Lower leg skin (tissue), 4 donors: ENCODE data around the gene CD81. TPM values are rescaled to one million over a fixed set of nuclear protein-coding genes. Genes with fewer than 3 reads are reported as not detected.

Source experiments
- DNase-seq, 2 donors: peaks; one replicate each; pipeline ENCODE4 v3.0.0-alpha.2; 2019; ENCODE audit warnings: low spot score in 2 of 2
- H3K4me3 ChIP-seq: fragments of 200-600 bp; sonication (generic); 2 replicates; pipeline ENCODE4 v1.5.1; 2017; ENCODE audit warnings: mild to moderate bottlenecking, low read depth; ENCODE audit not compliant: poor library complexity, severe bottlenecking
- POLR2A ChIP-seq, 2 donors: fragments of 450-650 bp; IDR thresholded peaks; one replicate each; pipeline ENCODE4 v1.6.1; 2016 to 2017; ENCODE audit warnings: antibody characterized with exemption in 2 of 2, mild to moderate bottlenecking in 1 of 2, moderate library complexity in 1 of 2
- WGBS, 2 donors: methylation state at CpG; one replicate each; pipeline ENCODE4 v1.1.5; 2018; 5-methylcytosine and 5-hydroxymethylcytosine counted together
- intact Hi-C: fragments of 100-400 bp; cut with DNase I; formaldehyde crosslinking; loops from one replicate; pipeline ENCODE4 v1.15.0; 2023; ENCODE audit warnings: low total_unique reads
- total RNA-seq, 4 donors: library from RNA; depleted of rRNA; stranded (reverse); fragments of >200 nt; gene quantifications; one replicate each; pipeline ENCODE4 v1.1.0, GENCODE V29; 2016
- TF ChIP-seq, protein P1 (sequence below), 3 donors: fragments of 450-650 bp; IDR thresholded peaks; one replicate each; pipeline ENCODE4 v1.5.1; 2016; ENCODE audit warnings: antibody characterized with exemption in 3 of 3, mild to moderate bottlenecking in 3 of 3, moderate library complexity in 2 of 3

Gene CD81
- total RNA-seq, 4 donors from 2014 or later, result 189 to 337 (median 250) TPM

DNA sequence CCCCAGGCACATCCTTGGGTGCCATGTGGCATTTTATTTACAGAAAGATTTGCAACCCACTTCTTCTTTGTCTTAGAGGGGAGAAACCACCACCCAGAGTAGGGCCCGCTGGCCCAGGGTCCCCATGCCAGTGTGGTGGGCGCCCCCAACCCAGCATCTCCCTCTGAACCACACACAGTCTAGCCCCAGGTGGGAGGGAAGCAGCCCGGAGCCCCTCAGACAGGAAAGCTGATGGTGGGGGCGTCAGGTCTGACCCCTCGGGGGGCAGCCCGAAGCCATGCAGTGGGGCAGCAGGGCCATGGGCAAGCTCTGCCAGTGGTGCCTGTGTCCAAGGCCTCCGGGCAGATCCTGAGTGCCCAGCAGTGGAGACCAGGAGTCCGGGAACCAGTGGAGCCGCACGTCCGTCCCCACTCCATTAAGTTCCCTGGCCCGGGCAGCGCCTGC is 55.5 kb downstream of the CD81 start:
- TF ChIP-seq, protein P1, sequence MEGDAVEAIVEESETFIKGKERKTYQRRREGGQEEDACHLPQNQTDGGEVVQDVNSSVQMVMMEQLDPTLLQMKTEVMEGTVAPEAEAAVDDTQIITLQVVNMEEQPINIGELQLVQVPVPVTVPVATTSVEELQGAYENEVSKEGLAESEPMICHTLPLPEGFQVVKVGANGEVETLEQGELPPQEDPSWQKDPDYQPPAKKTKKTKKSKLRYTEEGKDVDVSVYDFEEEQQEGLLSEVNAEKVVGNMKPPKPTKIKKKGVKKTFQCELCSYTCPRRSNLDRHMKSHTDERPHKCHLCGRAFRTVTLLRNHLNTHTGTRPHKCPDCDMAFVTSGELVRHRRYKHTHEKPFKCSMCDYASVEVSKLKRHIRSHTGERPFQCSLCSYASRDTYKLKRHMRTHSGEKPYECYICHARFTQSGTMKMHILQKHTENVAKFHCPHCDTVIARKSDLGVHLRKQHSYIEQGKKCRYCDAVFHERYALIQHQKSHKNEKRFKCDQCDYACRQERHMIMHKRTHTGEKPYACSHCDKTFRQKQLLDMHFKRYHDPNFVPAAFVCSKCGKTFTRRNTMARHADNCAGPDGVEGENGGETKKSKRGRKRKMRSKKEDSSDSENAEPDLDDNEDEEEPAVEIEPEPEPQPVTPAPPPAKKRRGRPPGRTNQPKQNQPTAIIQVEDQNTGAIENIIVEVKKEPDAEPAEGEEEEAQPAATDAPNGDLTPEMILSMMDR (IDR thresholded peaks at IDR 0.05), result no peak
- TF ChIP-seq POLR2A (IDR thresholded peaks at IDR 0.05), result no peak
- intact Hi-C loops, result no loop called here
- DNase-seq, result no peak
- 89 to 92% methylated on average over 7 to 13 of the region's 13 CpGs for WGBS, 2 donors
- no peak overlapping the region for H3K4me3 ChIP-seq

DNA sequence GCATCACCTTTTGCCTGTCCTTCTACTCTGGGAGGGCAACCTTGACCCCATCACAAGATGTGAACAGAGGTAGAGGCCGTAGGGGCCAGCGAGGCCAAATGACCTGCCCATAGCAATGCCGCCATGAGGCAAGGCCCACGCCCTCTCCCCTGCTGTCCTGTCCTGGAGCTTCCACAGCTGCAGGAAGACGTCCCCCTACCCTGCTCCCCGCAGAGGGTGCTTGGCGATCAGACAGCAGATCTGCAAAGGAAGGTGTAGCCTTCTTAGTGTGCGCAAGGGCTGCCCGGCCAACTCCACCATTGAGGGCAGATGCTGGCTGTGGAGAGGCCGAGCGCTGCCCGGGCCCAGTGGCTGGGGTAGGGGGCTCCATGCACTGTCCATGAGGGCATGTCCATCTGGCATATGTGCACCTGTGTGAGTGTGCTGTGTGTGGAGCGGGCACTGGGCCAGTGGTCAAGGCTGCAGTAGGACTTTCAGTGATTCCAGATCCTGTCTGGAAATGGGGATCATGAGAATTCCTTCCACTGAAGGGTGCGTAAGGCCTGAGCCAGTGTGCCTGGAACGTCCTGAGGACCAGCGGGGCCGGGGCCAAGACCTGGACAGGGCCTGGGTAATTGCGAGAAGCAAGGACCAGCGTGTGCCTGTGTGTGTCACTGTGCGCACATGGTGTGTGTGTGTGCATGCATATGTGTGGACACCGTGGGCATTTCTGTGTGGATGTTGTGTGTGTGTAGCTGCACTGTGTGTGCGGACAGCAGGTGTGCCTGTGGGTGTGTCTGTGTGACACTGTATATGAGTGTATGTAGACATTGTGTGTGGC is 56.2 kb downstream of the CD81 start:
- WGBS, 2 donors, result 85 to 86% methylated on average over 22 of the region's 22 CpGs
- TF ChIP-seq POLR2A (IDR thresholded peaks at IDR 0.05), result no peak
- TF ChIP-seq, protein P1 (IDR thresholded peaks at IDR 0.05), result no peak
- DNase-seq, result no peak
- no peak overlapping the region for H3K4me3 ChIP-seq
- intact Hi-C loops, result no loop called here

DNA sequence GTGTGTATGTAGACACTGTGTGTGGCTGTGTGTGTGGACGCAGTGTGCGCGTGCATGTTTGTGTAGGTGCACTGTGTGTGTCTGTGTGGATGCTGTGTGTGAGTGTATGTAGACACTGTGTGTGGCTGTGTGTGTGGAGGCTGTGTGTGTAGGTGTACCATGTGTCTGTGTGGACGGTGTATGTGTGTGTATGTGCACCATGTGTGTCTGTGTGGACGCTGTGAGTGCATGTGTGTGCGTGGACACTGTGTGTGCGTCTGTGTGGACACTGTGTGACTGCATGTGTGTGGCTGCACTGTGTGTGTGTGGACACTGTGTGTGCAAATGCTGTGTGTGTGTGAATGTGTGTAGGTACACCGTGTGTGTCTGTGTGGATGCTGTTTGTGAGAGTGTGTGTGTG is 56.9 kb downstream of the CD81 start:
- 83 to 88% methylated on average over 8 of the region's 8 CpGs for WGBS, 2 donors
- no peak overlapping the region for H3K4me3 ChIP-seq
- TF ChIP-seq POLR2A (IDR thresholded peaks at IDR 0.05), result no peak
- TF ChIP-seq, protein P1 (IDR thresholded peaks at IDR 0.05), result no peak
- intact Hi-C loops, result no loop called here
- no peak for DNase-seq

DNA sequence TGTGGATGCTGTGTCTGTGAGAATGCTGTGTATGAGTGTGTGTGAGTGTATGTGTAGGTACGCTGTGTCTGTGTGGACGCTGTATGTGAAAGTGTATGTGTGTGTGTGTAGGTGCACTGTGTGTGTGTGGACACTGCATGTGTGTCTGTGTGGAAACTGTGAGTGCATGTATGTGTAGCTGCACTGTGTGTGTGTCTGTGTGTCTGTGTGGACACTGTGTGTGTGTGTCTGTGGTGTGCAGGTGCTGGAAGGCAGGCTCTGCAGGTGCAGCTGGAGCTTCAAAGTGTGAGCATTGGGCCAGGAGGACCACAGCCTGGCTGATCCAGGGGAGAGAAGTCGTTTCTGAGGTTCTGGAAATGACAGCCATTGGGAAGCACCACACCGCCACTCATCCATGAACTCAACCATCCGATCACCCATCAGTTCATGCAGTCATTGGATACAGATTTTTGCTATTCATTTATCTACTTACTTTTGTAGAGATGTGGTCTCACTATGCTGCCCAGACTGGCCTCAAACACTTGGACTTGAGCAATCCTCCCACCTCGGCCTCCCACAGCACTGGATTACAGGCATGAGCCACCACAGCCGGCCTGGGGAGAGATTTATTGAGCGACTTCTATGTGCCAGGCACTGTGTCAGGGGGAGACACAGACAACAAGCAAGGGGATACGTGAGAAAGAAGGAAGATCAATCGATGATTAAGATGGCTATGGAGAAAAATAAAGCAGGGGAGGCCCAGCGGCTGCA is 57.6 kb downstream of the CD81 start:
- intact Hi-C loops, result no loop called here
- H3K4me3 ChIP-seq, result no peak overlapping the region
- DNase-seq, result no peak
- WGBS, 2 donors, result 80 to 84% methylated on average over 11 of the region's 11 CpGs
- no peak for TF ChIP-seq POLR2A (IDR thresholded peaks at IDR 0.05)
- TF ChIP-seq, protein P1 (IDR thresholded peaks at IDR 0.05), result no peak

DNA sequence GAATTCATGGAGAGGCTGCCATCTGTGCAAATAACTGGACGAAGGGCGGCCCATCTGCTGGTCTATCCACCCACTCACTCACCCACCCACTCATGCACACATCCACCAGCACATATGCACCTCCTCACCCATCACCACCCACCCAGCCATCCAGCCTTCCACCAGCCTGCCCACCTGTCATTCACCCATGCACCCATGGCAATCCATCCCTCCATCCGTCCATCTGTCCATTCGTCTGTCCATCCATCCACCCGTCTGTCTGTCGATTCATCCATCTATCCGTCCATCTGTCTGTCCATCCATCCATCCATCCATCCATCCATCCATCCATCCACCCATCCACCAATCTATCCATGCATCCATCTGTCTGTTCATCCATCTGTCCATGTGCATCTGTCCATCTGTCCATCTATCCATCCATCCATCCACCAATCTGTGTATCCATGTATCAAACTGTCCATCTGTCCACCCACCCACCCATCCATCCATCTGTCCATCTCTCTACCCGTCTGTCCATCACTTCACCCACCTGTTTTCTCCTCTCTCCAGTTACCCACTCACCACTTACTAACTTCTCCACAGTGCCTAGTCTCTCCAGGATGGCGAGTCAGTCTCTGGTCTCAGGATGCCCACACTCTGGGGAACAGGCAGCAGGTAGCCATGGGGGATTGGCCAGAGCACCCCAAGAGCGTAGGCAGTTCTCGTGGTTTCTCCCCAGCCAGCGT is 58.3 kb downstream of the CD81 start:
- TF ChIP-seq, protein P1 (IDR thresholded peaks at IDR 0.05), result no peak
- TF ChIP-seq POLR2A (IDR thresholded peaks at IDR 0.05), result no peak
- intact Hi-C loops, result no loop called here
- no peak overlapping the region for H3K4me3 ChIP-seq
- 91% methylated on average over 12 of the region's 12 CpGs for WGBS, 2 donors
- DNase-seq, result no peak
